HG03280 (cell line): Measurements from ENCODE around the gene CD36.

Experiments
- ATAC-seq: cut with Tn5 transposase; IDR thresholded peaks from one replicate; pipeline ENCODE4 v1.9.1; 2021; ENCODE audit warnings: mild to moderate bottlenecking, moderate library complexity; ENCODE audit not compliant: unreplicated experiment

The CD36 gene

DNA sequence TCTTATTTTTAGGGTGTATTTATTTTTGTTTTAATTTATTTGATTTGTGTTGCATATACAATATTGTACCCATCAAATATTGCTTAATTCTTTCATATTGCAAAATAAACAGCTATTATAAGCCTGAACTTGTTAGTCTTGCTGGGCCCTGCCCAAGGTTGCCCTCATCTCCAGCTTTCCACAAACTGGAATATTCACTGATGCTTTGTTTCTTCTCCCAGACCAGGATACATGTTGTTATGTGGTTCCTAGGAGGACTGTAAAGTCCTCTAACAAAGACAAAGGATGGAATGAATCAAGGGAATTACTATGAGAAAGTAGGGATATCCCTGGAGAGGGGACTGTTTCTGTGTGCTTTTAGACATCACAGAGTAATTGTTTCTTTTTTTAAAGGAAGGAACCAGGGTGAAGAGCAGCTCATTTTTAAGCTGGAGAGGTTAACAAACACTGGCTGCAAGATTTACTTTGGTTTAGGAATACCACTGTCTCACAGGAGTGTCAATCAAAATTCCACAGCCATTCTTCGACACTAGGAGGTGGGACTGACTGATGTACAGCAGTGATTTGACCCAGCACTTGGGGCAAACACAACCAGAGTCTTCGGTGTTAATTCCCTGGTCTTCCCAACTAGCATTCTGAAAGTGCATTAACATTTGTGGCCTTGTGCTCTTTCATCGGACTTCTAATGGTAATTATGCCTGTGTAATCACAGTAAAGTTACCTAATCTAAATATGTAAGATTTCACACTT is 14.8 kb upstream of the CD36 start:
- no peak for ATAC-seq

GRCh38 chr7:80624763-80625162 is 13.7 kb upstream of the CD36 start:
- no peak for ATAC-seq

GRCh38 chr7:80629023-80629422 is 9.4 kb upstream of the CD36 start:
- ATAC-seq: no peak

DNA sequence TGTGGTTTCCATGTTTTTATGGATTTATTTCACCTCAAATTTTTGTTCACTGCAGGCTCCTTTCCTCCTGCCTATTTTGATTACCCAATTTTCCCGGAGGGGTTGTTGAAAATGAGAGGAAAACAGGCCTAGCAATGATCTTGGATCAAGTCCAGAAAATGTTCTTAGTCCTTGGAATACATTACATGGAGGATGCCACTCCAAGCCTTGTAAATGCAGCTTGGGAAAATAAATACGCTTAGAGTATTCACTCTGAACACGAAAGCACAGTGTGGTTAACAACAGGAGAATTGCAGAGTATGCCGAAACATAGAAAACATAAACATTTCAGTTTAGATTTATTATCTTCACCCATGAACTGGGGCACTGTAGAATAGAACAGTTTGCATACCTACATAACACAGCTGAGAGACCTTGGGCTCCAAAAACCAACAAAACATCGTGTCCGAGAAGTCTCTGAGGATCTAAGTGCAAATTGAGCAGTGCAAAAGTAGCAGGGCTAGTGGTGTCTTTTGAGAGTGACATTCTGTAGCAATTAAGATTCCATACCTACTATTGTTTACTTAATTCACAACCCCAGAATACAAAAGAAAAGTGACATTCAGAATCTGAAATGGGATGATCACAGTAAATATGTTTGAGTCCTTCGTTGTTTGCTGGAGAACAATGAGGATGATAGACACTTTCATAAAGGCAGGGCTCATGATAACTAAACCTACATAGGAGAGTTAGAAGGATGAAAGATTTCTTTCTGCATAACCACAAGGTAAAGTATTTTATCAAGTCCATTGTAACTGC is 7.6 kb upstream of the CD36 start:
- no peak for ATAC-seq

DNA sequence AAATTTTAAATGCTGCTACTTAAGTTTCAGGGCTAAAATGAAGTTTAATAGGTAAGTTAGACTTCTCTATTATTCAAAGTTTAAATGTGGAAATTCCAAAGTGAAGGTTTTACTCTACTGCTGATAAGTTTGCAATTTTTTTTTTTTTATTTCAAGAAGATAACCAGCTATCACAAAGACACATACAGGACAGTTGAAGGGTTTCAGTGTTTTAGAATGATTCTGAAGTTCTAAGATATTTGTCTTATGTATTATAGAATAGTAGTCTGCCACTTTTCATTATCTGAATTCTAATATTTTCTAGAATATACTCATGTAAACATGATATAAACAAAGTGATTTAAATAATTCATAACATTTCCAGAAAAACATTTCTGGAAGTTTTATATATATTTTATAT is 7.0 kb upstream of the CD36 start:
- no peak for ATAC-seq

- ATAC-seq: no peak
Measured at GRCh38 chr7:80632139-80632538, 6.3 kb upstream of the CD36 start.

DNA sequence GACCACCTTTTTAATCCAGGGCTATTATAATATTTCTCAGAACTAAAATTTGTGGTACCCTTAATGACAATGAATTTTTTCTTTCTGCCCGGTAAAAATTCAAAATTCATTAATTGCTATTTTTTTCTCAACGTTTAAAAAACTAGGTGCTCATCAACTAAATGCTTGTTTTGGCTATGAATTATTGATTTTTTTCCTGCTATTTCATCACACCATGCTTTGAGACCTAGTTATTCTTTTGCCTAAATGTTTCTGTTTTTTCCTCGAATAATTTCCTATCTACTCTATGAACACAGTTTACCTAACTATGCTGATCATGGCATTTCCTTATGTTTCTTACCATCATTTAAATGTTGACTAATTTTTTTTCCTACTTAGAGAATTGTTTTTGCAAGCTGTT is 5.6 kb upstream of the CD36 start:
- ATAC-seq: no peak

- no peak for ATAC-seq
Measured at GRCh38 chr7:80634505-80634904, 3.9 kb upstream of the CD36 start.

DNA sequence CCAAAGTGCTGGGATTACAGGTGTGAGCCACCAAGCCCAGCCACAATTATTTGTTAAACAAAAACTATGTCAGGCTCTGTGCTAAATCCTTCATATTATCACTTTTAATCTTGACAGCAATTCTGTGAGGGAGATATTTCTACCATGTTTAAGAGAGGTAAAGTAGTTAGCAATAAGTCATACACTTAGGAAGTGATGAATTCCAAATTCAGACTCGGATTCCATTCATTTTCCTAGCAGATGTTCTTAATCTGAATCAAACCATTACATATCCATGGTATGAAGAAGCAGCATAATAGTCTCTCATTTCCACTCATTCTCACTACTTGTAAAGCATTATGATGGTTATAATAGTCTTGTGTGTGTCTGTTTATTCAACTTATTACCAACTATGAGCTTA is 2.9 kb upstream of the CD36 start:
- ATAC-seq: no peak

DNA sequence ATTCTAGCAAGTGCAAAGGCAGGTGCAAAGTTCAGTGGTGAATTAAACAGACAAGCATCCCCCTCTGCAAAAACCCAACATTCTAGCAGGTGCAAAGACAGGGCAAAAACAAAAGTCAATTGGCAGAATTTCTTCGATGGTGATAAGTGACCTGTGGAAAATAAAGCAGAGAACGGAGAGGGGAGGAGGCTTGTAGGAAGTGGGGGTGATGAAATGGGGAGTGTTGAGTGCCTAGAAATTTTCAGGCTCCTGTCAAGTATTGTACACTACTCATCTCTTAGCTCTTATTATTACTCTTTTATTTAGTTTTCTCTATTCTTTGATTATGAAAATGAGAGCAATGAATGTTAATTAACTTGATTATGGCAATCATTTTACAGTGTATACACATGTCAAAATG is 2.4 kb upstream of the CD36 start:
- no peak for ATAC-seq

DNA sequence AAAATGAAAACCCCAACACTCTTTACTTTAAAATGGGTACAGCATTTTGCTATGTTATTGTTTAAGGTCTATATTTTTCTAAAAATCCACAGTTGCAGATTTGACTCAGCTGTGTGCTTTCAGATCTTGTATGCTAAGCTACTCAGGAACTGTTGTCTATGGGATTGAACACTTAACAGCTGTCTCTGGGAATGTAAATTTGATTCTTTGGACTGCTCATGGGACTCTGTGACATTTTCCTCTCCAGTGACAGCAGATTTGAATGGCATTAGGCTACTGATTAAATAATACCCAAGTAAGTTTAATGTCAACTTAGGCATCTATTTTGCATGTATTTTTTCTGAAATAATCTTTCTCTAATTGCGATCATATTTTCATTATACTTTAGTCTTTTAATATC is 1.7 kb upstream of the CD36 start:
- no peak for ATAC-seq

DNA sequence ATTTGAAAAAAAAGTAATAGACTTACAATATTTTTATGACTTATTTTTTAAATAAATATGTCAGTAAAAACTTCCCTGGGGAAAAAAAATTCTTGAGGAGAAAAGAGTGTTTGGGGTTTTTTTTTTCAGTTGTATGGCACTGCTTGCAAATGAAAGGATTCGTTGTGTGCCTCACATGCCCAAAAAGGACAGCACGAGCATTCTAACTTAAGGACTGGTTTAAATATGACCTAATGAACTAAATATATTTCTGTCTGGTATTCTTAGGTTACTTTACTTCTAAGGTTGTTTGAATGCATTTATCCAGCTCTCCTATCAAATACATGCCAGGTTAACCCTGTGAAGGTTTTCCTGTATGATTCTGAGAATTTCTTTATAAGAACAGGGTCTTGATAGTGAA is 988 bp upstream of the CD36 start:
- ATAC-seq: no peak

DNA sequence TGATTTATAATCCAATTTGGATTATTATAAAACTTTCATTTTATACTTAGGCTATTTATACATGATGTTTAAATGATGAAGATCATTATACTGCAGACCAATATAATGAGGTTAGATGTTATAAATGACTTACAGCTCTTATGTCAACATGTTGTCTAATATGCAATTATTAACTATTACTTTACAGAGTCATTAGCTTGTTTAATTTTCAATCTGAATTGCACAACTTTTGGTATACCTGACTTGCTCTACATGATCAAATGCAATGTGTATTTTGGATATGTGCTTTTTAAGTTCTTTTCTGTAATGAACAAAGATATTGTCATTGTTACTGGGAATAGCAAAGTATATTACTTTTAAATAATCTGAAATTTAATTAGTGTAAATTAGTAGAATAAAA is 569 bp downstream of the CD36 start:
- ATAC-seq: no peak

DNA sequence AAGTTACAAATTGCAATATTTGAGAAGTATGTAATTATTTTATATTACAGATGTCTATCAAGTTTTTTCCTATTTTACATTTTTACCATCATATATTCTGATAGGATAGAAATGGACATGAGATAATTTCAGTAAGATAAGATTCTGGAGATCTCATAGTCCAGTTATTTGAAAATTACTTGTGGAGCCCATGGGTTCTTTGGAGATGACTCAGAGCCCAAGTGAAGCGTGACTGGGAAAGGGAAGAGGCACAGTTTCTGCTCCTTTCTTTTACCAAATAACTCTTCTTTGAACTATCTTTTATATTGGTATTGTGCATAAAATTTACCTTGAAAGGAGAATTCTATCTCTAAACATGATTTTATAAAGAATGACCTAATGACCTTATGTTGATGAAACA is 2.4 kb downstream of the CD36 start:
- no peak for ATAC-seq

GRCh38 chr7:80641548-80641947 is 3.1 kb downstream of the CD36 start:
- no peak for ATAC-seq

- ATAC-seq: no peak
Measured at GRCh38 chr7:80642871-80643270, 4.4 kb downstream of the CD36 start.

DNA sequence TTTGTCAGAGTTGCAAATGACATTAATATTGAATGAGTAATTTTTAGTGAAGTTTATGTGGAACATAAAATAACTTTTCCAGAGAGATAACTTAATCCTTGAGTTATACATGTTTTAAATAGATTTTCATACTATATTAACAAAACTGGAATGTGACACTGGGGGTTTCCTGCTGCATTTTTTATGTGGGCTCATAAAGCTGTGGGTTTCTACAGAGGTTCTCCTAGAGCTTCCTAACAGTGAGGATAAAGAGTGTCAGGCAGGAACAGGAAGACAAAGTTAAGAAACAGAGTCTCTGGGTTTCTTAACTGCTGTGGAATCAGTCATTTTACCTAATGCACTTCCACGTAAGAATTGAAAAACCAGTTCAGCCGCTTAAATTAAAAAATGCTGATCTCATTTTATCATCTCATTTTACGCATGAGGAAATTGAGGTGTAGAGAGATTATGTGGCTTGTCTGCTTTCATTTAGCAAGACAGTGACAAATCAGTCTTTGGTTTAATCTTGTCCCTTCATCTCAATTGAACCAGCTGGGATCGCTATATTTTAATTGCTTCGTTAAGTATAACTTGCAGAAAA is 5.0 kb downstream of the CD36 start:
- no peak for ATAC-seq

GRCh38 chr7:80644054-80644453 is 5.6 kb downstream of the CD36 start:
- no peak for ATAC-seq

DNA sequence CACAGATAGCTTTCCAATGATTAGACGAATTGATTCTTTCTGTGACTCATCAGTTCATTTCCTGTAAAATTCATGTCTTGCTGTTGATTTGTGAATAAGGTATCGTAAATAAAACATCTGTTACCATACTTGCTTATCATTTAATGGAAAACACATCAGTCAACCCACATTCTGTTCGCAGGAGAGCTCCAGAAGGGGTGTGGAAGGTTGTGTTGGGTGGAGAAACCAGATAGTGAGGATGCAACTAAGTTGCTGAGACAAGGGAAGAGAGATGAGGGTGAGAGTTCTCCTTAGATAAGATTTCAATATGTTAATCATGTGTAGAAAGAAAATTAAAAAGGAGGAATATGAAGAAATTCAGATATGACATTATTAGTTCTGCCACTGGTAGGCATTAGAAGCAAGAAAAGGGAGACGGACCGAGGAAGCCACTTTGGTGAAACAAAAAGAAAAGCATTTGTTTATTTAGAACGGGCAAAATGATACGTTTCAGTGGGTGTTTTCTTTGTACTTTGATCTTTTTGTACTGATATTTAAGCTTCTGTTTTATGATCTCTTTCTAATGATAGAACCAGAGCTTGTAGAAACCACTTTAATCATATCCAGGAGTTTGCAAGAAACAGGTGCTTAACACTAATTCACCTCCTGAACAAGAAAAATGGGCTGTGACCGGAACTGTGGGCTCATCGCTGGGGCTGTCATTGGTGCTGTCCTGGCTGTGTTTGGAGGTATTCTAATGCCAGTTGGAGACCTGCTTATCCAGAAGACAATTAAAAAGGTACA is 7.8 kb downstream of the CD36 start:
- no peak for ATAC-seq

DNA sequence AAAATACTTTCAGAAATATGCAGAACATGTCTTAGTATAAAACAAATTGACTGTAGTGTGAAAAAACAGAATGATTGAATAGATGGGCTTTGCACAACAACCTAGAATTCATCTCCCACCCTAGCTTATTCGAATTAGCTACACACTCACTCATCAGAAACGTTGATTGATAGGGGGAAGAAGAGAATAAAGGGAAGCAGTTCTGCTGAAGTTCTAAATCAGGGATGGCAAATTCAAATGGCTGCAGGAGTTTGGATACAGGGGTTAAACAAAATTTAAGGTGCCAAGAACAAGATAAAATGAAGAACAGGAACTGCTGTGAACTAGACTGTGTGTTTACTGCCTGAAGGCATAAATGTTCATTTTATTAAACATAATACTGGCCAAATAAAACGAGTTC is 9.0 kb downstream of the CD36 start:
- ATAC-seq: no peak

DNA sequence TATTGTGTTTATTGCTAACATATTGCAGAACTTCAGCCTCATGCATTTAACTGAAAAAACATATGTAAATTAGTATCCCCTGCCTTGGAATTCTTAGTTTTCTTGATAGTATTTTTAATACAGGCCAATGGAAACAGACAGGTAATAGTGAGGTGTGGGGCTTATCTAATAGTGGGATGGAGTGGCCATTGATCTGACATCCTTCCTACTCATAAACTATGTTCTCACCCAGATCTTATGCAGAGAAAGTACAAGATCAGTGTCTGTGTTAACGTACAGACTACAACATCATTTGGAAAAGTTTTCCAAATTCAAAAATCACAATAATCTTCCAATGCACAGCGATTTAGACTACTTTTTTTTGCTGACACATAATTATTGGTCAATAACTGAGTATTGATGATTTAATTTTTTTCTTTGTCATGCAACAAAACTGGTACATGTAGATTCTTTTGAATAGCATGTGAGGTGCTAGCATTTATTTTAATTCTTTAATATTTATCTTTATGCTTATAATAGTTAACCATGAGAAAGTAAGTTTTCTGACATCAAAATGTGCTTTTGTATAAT is 9.7 kb downstream of the CD36 start:
- no peak for ATAC-seq
